GM21423 (cell line): ENCODE data around the gene SPRED3.
"Not testable (repeated sequence)": the region's sequence is repeated elsewhere in the genome, so short reads cannot be mapped to it uniquely, and the experiment has no call there.

Experiments used
- ATAC-seq: cut with Tn5 transposase; IDR thresholded peaks from one replicate; pipeline ENCODE4 v1.9.1; 2021; ENCODE audit warnings: mild to moderate bottlenecking, moderate library complexity; ENCODE audit not compliant: unreplicated experiment

The SPRED3 gene

GRCh38 chr19:38388349-38389100 is at the start of gene SPRED3:
Gene SPRED3 (plus strand): TSS chr19:38388697. CDS start chr19:38390303, 1,606 bp downstream.
- ATAC-seq: no peak

- not testable (repeated sequence) for ATAC-seq
These were observed 49.5 kb upstream of the SPRED3 start for GRCh38 chr19:38339011-38339410.

GRCh38 chr19:38340927-38341326 is 47.6 kb upstream of the SPRED3 start:
- ATAC-seq: no peak

- no peak for ATAC-seq
These were observed 41.7 kb upstream of the SPRED3 start for GRCh38 chr19:38346837-38347236.

GRCh38 chr19:38350883-38351282 is 37.6 kb upstream of the SPRED3 start:
- ATAC-seq: no peak

- no peak for ATAC-seq
These were observed 36.6 kb upstream of the SPRED3 start for GRCh38 chr19:38351865-38352395.

- ATAC-seq: no peak
These were observed 35.9 kb upstream of the SPRED3 start for GRCh38 chr19:38352611-38353010.

- no peak for ATAC-seq
These were observed 32.5 kb upstream of the SPRED3 start for GRCh38 chr19:38355728-38356725.

GRCh38 chr19:38358071-38358470 is 30.4 kb upstream of the SPRED3 start:
- no peak for ATAC-seq

GRCh38 chr19:38359242-38360021 is 29.1 kb upstream of the SPRED3 start:
- ATAC-seq: no peak

- ATAC-seq: no peak
These were observed 28.1 kb upstream of the SPRED3 start for GRCh38 chr19:38360351-38360750.

GRCh38 chr19:38360839-38361631 is 27.5 kb upstream of the SPRED3 start:
- ATAC-seq: peak; percentile 12

GRCh38 chr19:38361633-38362075 is 26.8 kb upstream of the SPRED3 start:
- peak; percentile 48 for ATAC-seq

GRCh38 chr19:38362076-38362945 is 26.2 kb upstream of the SPRED3 start:
- ATAC-seq: peak; percentile 40

GRCh38 chr19:38362946-38363688 is 25.4 kb upstream of the SPRED3 start:
- ATAC-seq: not testable (repeated sequence)

GRCh38 chr19:38367041-38367440 is 21.5 kb upstream of the SPRED3 start:
- ATAC-seq: no peak

- ATAC-seq: no peak
These were observed 18.9 kb upstream of the SPRED3 start for GRCh38 chr19:38369584-38369983.

GRCh38 chr19:38370299-38370698 is 18.2 kb upstream of the SPRED3 start:
- ATAC-seq: no peak
